ENCODE measurements around the gene MFAP4.

Gene MFAP4

DNA sequence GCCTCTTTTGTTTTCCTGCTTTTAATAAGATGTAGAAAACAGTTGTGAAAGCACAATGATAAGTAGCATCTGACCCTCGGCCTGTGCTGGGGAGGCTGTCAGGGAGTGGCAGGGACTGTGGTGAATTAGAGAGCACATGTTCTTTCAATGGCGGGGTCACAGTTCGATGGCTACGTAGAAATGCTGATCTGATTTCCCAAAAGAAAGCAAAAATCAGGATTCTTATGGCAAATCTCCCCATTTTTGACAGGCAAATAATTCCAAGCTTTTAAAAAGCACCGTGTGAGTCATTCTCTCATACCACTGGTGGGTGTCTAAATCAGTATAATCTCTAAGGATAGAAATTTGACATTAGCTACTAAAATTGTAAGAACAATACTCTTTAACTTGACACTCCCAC lies 12.9 kb downstream of the MFAP4 start:
- DNase-seq (ENCODE audit: low read depth): no peak
- no peak for TF ChIP-seq CTCF (IDR thresholded peaks at IDR 0.05; ENCODE audit: low read depth, low read length, missing control alignments)
- H3K4me3 ChIP-seq (ENCODE audit: low read depth, low read length): no peak overlapping the region

DNA sequence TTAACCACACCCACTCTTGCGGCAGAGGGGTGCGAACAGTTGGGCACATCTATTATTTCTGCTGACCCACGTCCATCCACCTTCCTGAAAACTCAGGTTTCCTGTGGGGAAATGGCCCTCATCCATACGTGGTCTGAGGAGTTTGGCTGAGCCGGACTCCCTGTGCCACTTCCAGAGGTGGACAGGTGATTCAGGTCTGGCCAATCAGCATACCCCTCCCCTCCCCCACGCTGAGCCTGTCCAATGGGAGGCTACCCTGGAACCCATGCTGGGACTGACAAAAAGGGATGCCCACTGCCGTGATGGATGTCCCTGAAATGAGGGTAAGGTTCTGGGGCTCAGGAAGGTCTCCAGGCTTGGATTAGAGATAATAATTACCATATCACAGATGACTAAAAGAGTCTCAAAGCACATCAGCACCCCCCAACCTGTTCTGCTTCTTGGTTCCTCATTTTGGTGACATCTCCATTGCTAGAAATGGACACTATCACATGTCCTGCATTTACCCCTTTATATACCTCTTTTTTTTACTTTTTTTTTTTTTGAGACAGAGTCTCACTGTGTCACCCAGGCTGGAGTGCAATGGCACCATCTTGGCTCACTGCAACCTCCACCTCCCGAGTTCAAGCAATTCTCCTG lies 14.0 kb downstream of the MFAP4 start:
- no peak overlapping the region for H3K4me3 ChIP-seq (ENCODE audit: low read depth, low read length)
- no peak for DNase-seq (ENCODE audit: low read depth)
- no peak for TF ChIP-seq CTCF (IDR thresholded peaks at IDR 0.05; ENCODE audit: low read depth, low read length, missing control alignments)

DNA sequence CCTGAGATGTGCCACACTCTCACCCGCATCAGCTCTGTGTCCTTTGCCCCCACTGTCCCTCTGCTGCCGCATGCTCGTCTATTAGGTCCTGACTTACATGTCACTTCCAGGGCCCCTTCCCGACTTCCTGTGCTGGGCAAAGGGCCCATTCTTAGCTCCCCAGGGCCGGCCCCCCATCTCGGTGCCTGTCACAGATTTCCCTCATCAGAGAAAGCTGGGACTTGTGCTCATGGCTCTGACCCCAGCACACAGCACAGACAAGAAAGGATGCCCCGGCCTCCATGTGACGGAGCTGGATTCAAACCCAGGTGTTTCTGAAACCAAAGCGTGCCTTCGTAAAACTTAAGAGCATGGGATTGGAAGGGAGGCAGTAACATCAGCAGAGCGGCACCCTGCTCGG lies 14.6 kb downstream of the MFAP4 start:
- no peak for DNase-seq (ENCODE audit: low read depth)
- no peak for TF ChIP-seq CTCF (IDR thresholded peaks at IDR 0.05; ENCODE audit: low read depth, low read length, missing control alignments)
- no peak overlapping the region for H3K4me3 ChIP-seq (ENCODE audit: low read depth, low read length)

- no peak for TF ChIP-seq CTCF (IDR thresholded peaks at IDR 0.05; ENCODE audit: low read depth, low read length, missing control alignments)
- DNase-seq (ENCODE audit: low read depth): no peak
- no peak overlapping the region for H3K4me3 ChIP-seq (ENCODE audit: low read depth, low read length)
These were observed 15.0 kb downstream of the MFAP4 start for GRCh38 chr17:19372011-19372370.

DNA sequence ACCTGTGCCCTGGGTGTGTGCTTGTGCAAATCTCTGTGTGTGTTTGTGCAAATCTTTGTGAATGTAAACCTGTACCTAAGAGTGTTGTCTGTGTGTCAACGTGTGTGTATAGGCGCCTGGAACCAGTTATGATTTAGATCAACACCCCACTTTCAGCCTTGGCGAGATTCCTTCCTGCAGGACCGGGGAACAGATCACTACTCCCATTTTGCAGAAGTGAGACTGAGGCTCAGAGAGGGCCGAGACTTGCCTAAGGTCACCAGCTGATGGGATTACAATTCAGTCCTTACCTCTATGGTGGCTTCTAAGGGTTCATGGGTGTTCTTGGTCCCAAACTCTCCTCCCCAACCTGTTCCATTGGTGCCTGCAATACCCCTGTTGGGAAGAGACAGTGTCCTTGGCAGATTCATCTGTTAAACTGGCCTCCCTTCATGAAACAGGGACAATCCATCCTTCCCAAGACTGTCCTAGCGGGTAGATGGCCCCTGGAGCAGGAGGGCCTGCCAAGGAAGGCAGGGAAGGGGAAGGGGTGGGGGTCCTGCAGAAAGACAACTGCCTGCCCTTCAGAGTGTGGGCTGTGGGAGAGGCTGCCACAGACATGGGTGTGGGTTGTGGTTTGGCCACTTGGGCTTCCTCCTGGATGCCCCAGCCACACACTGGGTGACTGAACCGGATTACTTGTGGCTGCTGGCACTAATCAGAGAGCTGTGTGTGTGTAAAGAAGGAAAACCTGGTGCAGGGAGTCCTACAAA lies 15.6 kb downstream of the MFAP4 start:
- DNase-seq (ENCODE audit: low read depth): no peak
- no peak overlapping the region for H3K4me3 ChIP-seq (ENCODE audit: low read depth, low read length)
- no peak for TF ChIP-seq CTCF (IDR thresholded peaks at IDR 0.05; ENCODE audit: low read depth, low read length, missing control alignments)

DNA sequence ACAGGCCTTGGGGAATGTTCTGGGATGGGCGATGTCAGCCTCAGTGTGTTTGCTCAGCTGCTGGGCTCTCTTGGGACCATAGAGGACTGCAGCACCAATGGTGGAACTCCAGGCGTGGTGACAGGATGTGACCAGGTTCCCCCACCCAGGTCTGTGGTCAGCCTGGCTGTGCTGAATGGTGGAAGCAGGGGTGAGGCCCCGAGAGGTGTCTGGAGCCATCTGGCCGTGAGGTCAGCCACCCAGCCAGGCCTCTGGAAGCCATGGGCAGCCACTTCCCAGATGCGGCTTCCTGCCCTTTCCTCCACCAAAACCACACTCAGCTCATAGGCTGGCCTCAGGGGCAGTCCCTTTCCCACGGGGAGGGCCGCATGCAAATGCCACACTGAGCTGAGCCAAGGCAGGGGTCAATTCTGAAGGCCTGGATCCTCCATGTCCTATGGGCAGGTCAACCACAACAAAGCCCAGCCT lies 16.5 kb downstream of the MFAP4 start:
- no peak for TF ChIP-seq CTCF (IDR thresholded peaks at IDR 0.05; ENCODE audit: low read depth, low read length, missing control alignments)
- no peak overlapping the region for H3K4me3 ChIP-seq (ENCODE audit: low read depth, low read length)
- DNase-seq (ENCODE audit: low read depth): no peak
